Neural progenitor cell (in vitro differentiated cells): ENCODE results near the gene POLR3A. TPM values are rescaled to one million over a fixed set of nuclear protein-coding genes. Genes with fewer than 3 reads are reported as not detected.

Experiments
- DNase-seq: peaks from one replicate; pipeline ENCODE4 v3.0.0-alpha.2; 2016; ENCODE audit warnings: low spot score
- H2AFZ ChIP-seq: fragments of 200-600 bp; sonication (generic); replicated peaks from 2 replicates; pipeline ENCODE4 v1.6.1; 2016; ENCODE audit warnings: antibody characterized with exemption
- H3F3A ChIP-seq: fragments of 200-600 bp; sonication (generic); 2 replicates; pipeline ENCODE4 v1.6.1; 2016; ENCODE audit warnings: antibody characterized with exemption, low read depth
- H3K27ac ChIP-seq: fragments of 200-600 bp; sonication (generic); 2 replicates; pipeline ENCODE4 v1.5.1; 2016; ENCODE audit warnings: mild to moderate bottlenecking
- H3K27me3 ChIP-seq: fragments of 200-600 bp; sonication (generic); 2 replicates; pipeline ENCODE4 v1.6.1; 2016; ENCODE audit warnings: mild to moderate bottlenecking, moderate library complexity
- H3K36me3 ChIP-seq: fragments of 200-600 bp; sonication (generic); 2 replicates; pipeline ENCODE4 v1.5.1; 2016
- H3K4me1 ChIP-seq: fragments of 200-600 bp; sonication (generic); 2 replicates; pipeline ENCODE4 v1.6.1; 2016; ENCODE audit warnings: mixed run types
- H3K4me2 ChIP-seq: fragments of 200-600 bp; sonication (generic); 2 replicates; pipeline ENCODE4 v1.6.1; 2016
- H3K4me3 ChIP-seq: fragments of 200-600 bp; sonication (generic); 2 replicates; pipeline ENCODE4 v1.5.1; 2016
- H3K79me2 ChIP-seq: fragments of 200-600 bp; sonication (generic); 2 replicates; pipeline ENCODE4 v1.6.1; 2016; ENCODE audit warnings: low read depth
- H3K9ac ChIP-seq: fragments of 200-600 bp; sonication (generic); 2 replicates; pipeline ENCODE4 v1.6.1; 2016
- H3K9me3 ChIP-seq: fragments of 200-600 bp; sonication (generic); 2 replicates; pipeline ENCODE4 v1.5.1; 2016; ENCODE audit warnings: low read depth
- H4K20me1 ChIP-seq: fragments of 200-600 bp; sonication (generic); 2 replicates; pipeline ENCODE4 v1.6.1; 2016; ENCODE audit warnings: low read depth
- H3K27ac Mint-ChIP-seq: 3 replicates; pipeline ENCODE4 v1.8.0; 2021; ENCODE audit warnings: mixed read lengths
- H3K27me3 Mint-ChIP-seq: 2 replicates; pipeline ENCODE4 v1.8.0; 2022; ENCODE audit warnings: low read depth, mild to moderate bottlenecking, inconsistent platforms, moderate library complexity, mixed read lengths; ENCODE audit not compliant: insufficient read depth
- H3K36me3 Mint-ChIP-seq: 3 replicates; pipeline ENCODE4 v1.8.0; 2021; ENCODE audit warnings: mixed read lengths
- H3K4me1 Mint-ChIP-seq: 3 replicates; pipeline ENCODE4 v1.8.0; 2021; ENCODE audit warnings: mixed read lengths
- H3K4me3 Mint-ChIP-seq: 3 replicates; pipeline ENCODE4 v1.8.0; 2021; ENCODE audit warnings: mild to moderate bottlenecking, moderate library complexity, mixed read lengths
- H3K9me3 Mint-ChIP-seq: 3 replicates; pipeline ENCODE4 v1.8.0; 2020; ENCODE audit warnings: mixed read lengths
- CTCF ChIP-seq: fragments of 200-600 bp; sonication (generic); IDR thresholded peaks from 2 replicates; pipeline ENCODE4 v1.5.1; 2017; ENCODE audit warnings: antibody characterized with exemption, mild to moderate bottlenecking
- EZH2 ChIP-seq: fragments of 200-600 bp; sonication (generic); IDR thresholded peaks from 2 replicates; pipeline ENCODE4 v1.6.1; 2017; ENCODE audit warnings: antibody characterized with exemption, mild to moderate bottlenecking, moderate library complexity
- EZH2phosphoT487 ChIP-seq: fragments of 200-600 bp; sonication (generic); IDR thresholded peaks from 2 replicates; pipeline ENCODE4 v1.6.1; 2017; ENCODE audit warnings: antibody characterized with exemption
- total RNA-seq: library from RNA; depleted of rRNA; stranded (reverse); fragments of >200 nt; gene quantifications from 2 replicates; pipeline ENCODE4 v1.2.3, GENCODE V29; 2015; ENCODE audit warnings: low replicate concordance

The POLR3A gene
- total RNA-seq, 1 donor from 2014 or later: 16.0 TPM

- peak overlapping the region; percentile 79 for H2AFZ ChIP-seq
- peak overlapping the region; percentile 38 for H3K9ac ChIP-seq
- H3K4me3 ChIP-seq: peak overlapping the region; percentile 75
- no peak for DNase-seq
- H3K27me3 ChIP-seq: peaks cover 19% of the 10 kb centered on the region
- peak overlapping the region; percentile 86 for H3K4me3 Mint-ChIP-seq
- H3K27ac Mint-ChIP-seq: peak overlapping the region; percentile 61
- no peaks in the 10 kb centered on the region for H3K36me3 ChIP-seq
- TF ChIP-seq CTCF (no peak), EZH2 (no peak), EZH2phosphoT487 (no peak)
- peak overlapping the region; percentile 87 for H3K4me2 ChIP-seq
- H3K27me3 Mint-ChIP-seq: peaks cover 6% of the 10 kb centered on the region
- H3K27ac ChIP-seq: no peak overlapping the region
- peaks cover 13% of the 10 kb centered on the region for H3F3A ChIP-seq
- peaks cover 58% of the 10 kb centered on the region for H3K79me2 ChIP-seq
- H3K9me3 ChIP-seq: no peaks in the 10 kb centered on the region
- H3K4me1 Mint-ChIP-seq: peaks cover 39% of the 10 kb centered on the region
- peaks cover 14% of the 10 kb centered on the region for H3K36me3 Mint-ChIP-seq
- peaks cover 23% of the 10 kb centered on the region for H3K4me1 ChIP-seq
- no peaks in the 10 kb centered on the region for H3K9me3 Mint-ChIP-seq
- peaks cover 53% of the 10 kb centered on the region for H4K20me1 ChIP-seq
Observed at GRCh38 chr10:77925410-77925794, 103.9 kb downstream of the POLR3A start.

- Histone ChIP-seq H3F3A (peaks cover 10% of the 10 kb centered on the region), H2AFZ (no peak overlapping the region), H3K36me3 (no peaks in the 10 kb centered on the region), H3K4me3 (no peak overlapping the region), H3K9me3 (no peaks in the 10 kb centered on the region), H3K9ac (no peak overlapping the region), H3K79me2 (peaks cover 85% of the 10 kb centered on the region), H3K4me2 (no peak overlapping the region), H3K27ac (no peak overlapping the region), H3K4me1 (peaks cover 20% of the 10 kb centered on the region), H3K27me3 (peaks cover 8% of the 10 kb centered on the region), H4K20me1 (peaks cover 66% of the 10 kb centered on the region)
- Mint-ChIP-seq H3K27me3 (peaks cover under 1% of the 10 kb centered on the region), H3K9me3 (peaks cover 3% of the 10 kb centered on the region), H3K27ac (no peak overlapping the region), H3K36me3 (peaks cover 22% of the 10 kb centered on the region), H3K4me1 (peaks cover 44% of the 10 kb centered on the region), H3K4me3 (no peak overlapping the region)
- TF ChIP-seq EZH2: no peak
- no peak for TF ChIP-seq EZH2phosphoT487
- no peak for TF ChIP-seq CTCF
- DNase-seq: no peak
Observed at GRCh38 chr10:77922566-77923179, 106.6 kb downstream of the POLR3A start.

- TF ChIP-seq EZH2phosphoT487 (no peak), CTCF (no peak), EZH2 (no peak)
- DNase-seq: no peak
Observed at GRCh38 chr10:77922055-77922454, 107.3 kb downstream of the POLR3A start.

More at GRCh38 chr10:77922055-77922454, 107.3 kb downstream of the POLR3A start:
- Histone ChIP-seq H3K4me1 (peaks cover 14% of the 10 kb centered on the region), H4K20me1 (peaks cover 66% of the 10 kb centered on the region), H3K4me3 (no peak overlapping the region), H3K79me2 (peaks cover 91% of the 10 kb centered on the region), H3K27ac (no peak overlapping the region), H3K9ac (no peak overlapping the region), H3K36me3 (no peaks in the 10 kb centered on the region), H2AFZ (no peak overlapping the region), H3K27me3 (peaks cover 2% of the 10 kb centered on the region), H3K9me3 (no peaks in the 10 kb centered on the region), H3K4me2 (no peak overlapping the region), H3F3A (peaks cover 4% of the 10 kb centered on the region)
- Mint-ChIP-seq H3K9me3 (peaks cover 8% of the 10 kb centered on the region), H3K4me1 (peaks cover 39% of the 10 kb centered on the region), H3K27me3 (no peaks in the 10 kb centered on the region), H3K4me3 (no peak overlapping the region), H3K36me3 (peaks cover 25% of the 10 kb centered on the region), H3K27ac (no peak overlapping the region)
